ENCODE data around the gene SORBS2. TPM values are rescaled to one million over a fixed set of nuclear protein-coding genes. Genes with fewer than 3 reads are reported as not detected.
A peak's percentile ranks its signal among the peaks of the same experiment; 100 is the strongest.

Gene SORBS2
- total and polyA plus RNA-seq, 4 donors, result 11.2 to 70.4 (median 26.4) TPM

DNA sequence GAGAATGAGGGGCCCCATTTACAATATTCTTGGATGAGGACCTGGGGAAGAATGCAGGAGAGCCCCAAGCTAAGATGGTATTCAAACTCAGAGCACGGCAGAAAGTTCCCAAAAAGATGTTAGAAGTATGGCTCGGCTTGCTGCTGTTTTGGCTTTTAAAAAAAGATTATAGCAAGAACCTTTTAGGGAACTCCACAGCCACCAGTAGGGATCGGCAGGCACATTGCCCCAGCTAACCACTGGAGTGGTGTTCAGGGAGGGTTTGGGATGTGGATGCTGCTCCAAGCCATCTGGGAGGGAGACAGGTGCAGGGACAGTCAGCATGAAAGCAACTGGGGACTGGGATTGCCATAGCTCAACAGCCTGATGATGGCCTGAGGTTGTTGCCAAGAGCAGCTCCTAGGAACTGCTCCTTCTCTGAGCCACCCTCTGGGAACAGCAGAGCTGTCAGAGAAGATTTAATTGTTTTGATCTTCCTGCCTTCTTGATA lies 63.0 kb downstream of the SORBS2 start:
- DNase-seq (no peak), ATAC-seq (ENCODE audit: insufficient read depth, low FRiP score) (no peak)
- WGBS, 2 donors, result 96 to 97% methylated on average over 3 of the region's 3 CpGs
- TF ChIP-seq, protein P1, sequence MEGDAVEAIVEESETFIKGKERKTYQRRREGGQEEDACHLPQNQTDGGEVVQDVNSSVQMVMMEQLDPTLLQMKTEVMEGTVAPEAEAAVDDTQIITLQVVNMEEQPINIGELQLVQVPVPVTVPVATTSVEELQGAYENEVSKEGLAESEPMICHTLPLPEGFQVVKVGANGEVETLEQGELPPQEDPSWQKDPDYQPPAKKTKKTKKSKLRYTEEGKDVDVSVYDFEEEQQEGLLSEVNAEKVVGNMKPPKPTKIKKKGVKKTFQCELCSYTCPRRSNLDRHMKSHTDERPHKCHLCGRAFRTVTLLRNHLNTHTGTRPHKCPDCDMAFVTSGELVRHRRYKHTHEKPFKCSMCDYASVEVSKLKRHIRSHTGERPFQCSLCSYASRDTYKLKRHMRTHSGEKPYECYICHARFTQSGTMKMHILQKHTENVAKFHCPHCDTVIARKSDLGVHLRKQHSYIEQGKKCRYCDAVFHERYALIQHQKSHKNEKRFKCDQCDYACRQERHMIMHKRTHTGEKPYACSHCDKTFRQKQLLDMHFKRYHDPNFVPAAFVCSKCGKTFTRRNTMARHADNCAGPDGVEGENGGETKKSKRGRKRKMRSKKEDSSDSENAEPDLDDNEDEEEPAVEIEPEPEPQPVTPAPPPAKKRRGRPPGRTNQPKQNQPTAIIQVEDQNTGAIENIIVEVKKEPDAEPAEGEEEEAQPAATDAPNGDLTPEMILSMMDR (IDR thresholded peaks at IDR 0.05; ENCODE audit: control extremely low read depth, extremely low read depth), result no peak
- Histone ChIP-seq H3K27me3 (ENCODE audit: control insufficient read depth in 3 of 3, insufficient read depth in 3 of 3, low read length in 2 of 3) (peaks cover 0 to 8% (median 0%) of the 10 kb centered on the region in 3 donors), H3K4me1 (ENCODE audit: control insufficient read depth in 5 of 5, insufficient read depth in 5 of 5, low read length in 5 of 5) (peaks cover 0 to 13% (median 0%) of the 10 kb centered on the region in 5 donors), H3K4me3 (no peak overlapping the region), H3K36me3 (ENCODE audit: control insufficient read depth in 4 of 4, insufficient read depth in 4 of 4, low read length in 4 of 4) (no peaks in the 10 kb centered on the region), H3K9ac (ENCODE audit: insufficient read depth in 1 of 2, low read length in 2 of 2) (no peak overlapping the region), H3K9me3 (ENCODE audit: control insufficient read depth in 4 of 4, insufficient read depth in 3 of 4, low read length in 3 of 4) (no peaks in the 10 kb centered on the region), H3K27ac (ENCODE audit: low read depth in 1 of 2, low read length in 1 of 2) (no peak overlapping the region)

DNA sequence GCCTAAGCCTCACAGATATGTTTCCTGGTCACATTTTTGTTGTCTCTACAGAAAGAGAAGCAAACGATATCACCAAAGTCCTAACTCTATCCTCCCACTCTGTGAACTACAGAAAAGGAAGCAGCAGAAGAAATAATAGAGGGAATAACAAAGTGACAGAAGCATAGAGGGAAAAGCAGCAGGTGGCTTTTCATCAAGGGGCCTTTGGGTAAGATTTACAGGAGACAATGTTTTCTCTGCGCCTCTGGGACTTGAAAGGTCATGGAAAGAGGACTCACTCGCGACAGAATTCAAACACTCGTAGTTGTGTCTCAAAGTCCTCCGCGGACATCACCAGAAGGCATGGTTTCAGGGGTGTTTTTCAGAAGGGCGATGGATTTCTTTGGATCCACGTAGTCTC lies 66.1 kb downstream of the SORBS2 start:
- TF ChIP-seq, protein P1 (IDR thresholded peaks at IDR 0.05; ENCODE audit: control extremely low read depth, extremely low read depth), result no peak
- H3K9ac ChIP-seq (ENCODE audit: insufficient read depth in 1 of 2, low read length in 2 of 2), result no peak overlapping the region
- H3K36me3 ChIP-seq (ENCODE audit: control insufficient read depth in 4 of 4, insufficient read depth in 4 of 4, low read length in 4 of 4), result no peaks in the 10 kb centered on the region
- peaks cover 0 to 6% (median 0%) of the 10 kb centered on the region in 3 donors for H3K27me3 ChIP-seq (ENCODE audit: control insufficient read depth in 3 of 3, insufficient read depth in 3 of 3, low read length in 2 of 3)
- 89 to 96% methylated on average over 9 of the region's 9 CpGs for WGBS, 2 donors
- DNase-seq (no peak), ATAC-seq (ENCODE audit: insufficient read depth, low FRiP score) (no peak)
- peak overlapping the region in 1 of 2 donors; percentile 61 for H3K27ac ChIP-seq (ENCODE audit: low read depth in 1 of 2, low read length in 1 of 2)
- no peak overlapping the region for H3K4me3 ChIP-seq
- no peaks in the 10 kb centered on the region for H3K9me3 ChIP-seq (ENCODE audit: control insufficient read depth in 4 of 4, insufficient read depth in 3 of 4, low read length in 3 of 4)
- peaks cover 0 to 7% (median 0%) of the 10 kb centered on the region in 5 donors for H3K4me1 ChIP-seq (ENCODE audit: control insufficient read depth in 5 of 5, insufficient read depth in 5 of 5, low read length in 5 of 5)

DNA sequence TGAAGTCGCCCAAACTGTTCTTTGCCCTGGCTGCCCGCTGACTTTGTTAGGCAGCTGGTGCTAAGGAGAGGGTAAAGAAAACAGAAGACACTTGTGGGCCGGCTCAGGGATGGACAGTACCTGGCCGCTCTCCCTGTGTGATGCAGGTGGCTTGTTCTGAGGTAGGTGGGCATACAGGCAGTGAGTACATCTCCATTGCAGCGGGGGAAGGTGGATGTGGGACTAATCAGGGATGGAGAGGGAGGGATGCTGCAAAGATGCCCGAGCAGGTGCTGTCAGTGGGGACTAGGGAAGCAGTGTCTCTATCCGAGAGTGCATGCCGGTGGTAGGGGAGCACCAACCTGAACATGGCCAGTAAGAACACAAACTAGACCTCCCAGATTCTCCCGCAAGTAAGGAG lies 67.0 kb downstream of the SORBS2 start:
- Histone ChIP-seq H3K9me3 (ENCODE audit: control insufficient read depth in 4 of 4, insufficient read depth in 3 of 4, low read length in 3 of 4) (no peaks in the 10 kb centered on the region), H3K4me3 (no peak overlapping the region), H3K4me1 (ENCODE audit: control insufficient read depth in 5 of 5, insufficient read depth in 5 of 5, low read length in 5 of 5) (peaks cover 0 to 9% (median 3%) of the 10 kb centered on the region in 5 donors), H3K36me3 (ENCODE audit: control insufficient read depth in 4 of 4, insufficient read depth in 4 of 4, low read length in 4 of 4) (no peaks in the 10 kb centered on the region), H3K27me3 (ENCODE audit: control insufficient read depth in 3 of 3, insufficient read depth in 3 of 3, low read length in 2 of 3) (peaks cover 0 to 6% (median 0%) of the 10 kb centered on the region in 3 donors), H3K9ac (ENCODE audit: insufficient read depth in 1 of 2, low read length in 2 of 2) (no peak overlapping the region), H3K27ac (ENCODE audit: low read depth in 1 of 2, low read length in 1 of 2) (no peak overlapping the region)
- ATAC-seq (ENCODE audit: insufficient read depth, low FRiP score) (no peak), DNase-seq (no peak)
- TF ChIP-seq, protein P1 (IDR thresholded peaks at IDR 0.05; ENCODE audit: control extremely low read depth, extremely low read depth), result no peak
- 98% methylated on average over 9 of the region's 9 CpGs for WGBS, 2 donors

DNA sequence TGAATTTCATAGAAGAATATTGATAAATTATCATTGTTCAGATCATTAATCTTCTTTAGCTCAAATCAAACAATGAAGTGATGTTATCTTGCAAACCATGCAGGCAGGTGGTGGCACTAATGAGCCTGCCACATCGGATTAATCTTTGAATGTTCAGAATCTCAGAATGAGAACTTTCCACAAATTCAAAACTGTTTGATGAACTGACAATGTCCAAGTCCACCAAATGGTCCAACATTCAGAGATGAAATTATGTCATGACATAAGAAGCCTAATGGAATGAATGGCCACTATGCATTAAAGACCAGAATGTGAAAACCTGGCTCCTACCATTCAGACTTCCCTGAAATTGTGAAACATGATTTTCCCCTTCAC lies 67.5 kb downstream of the SORBS2 start:
- Histone ChIP-seq H3K36me3 (ENCODE audit: control insufficient read depth in 4 of 4, insufficient read depth in 4 of 4, low read length in 4 of 4) (no peaks in the 10 kb centered on the region), H3K4me3 (no peak overlapping the region), H3K9me3 (ENCODE audit: control insufficient read depth in 4 of 4, insufficient read depth in 3 of 4, low read length in 3 of 4) (no peaks in the 10 kb centered on the region), H3K27ac (ENCODE audit: low read depth in 1 of 2, low read length in 1 of 2) (no peak overlapping the region), H3K27me3 (ENCODE audit: control insufficient read depth in 3 of 3, insufficient read depth in 3 of 3, low read length in 2 of 3) (peaks cover 0 to 6% (median 0%) of the 10 kb centered on the region in 3 donors), H3K4me1 (ENCODE audit: control insufficient read depth in 5 of 5, insufficient read depth in 5 of 5, low read length in 5 of 5) (peaks cover under 1 to 11% (median 3%) of the 10 kb centered on the region in 5 donors), H3K9ac (ENCODE audit: insufficient read depth in 1 of 2, low read length in 2 of 2) (no peak overlapping the region)
- WGBS, 2 donors, result 88 to 90% methylated on average over 1 of the region's 1 CpG
- no peak for ATAC-seq (ENCODE audit: insufficient read depth, low FRiP score)
- TF ChIP-seq, protein P1 (IDR thresholded peaks at IDR 0.05; ENCODE audit: control extremely low read depth, extremely low read depth), result no peak
- DNase-seq, result no peak
